HG03558 (cell line): Measurements from ENCODE around the gene CELSR1.

ENCODE experiments used
- ATAC-seq: cut with Tn5 transposase; IDR thresholded peaks from one replicate; pipeline ENCODE4 v1.9.1; 2021; ENCODE audit warnings: moderate number of reproducible peaks; ENCODE audit not compliant: unreplicated experiment; ENCODE audit errors: extremely low read depth

The CELSR1 gene

GRCh38 chr22:46451741-46452140 is 85.7 kb downstream of the CELSR1 start:
- ATAC-seq: no peak

- ATAC-seq: no peak
Observed at GRCh38 chr22:46450931-46451561, 86.4 kb downstream of the CELSR1 start.

DNA sequence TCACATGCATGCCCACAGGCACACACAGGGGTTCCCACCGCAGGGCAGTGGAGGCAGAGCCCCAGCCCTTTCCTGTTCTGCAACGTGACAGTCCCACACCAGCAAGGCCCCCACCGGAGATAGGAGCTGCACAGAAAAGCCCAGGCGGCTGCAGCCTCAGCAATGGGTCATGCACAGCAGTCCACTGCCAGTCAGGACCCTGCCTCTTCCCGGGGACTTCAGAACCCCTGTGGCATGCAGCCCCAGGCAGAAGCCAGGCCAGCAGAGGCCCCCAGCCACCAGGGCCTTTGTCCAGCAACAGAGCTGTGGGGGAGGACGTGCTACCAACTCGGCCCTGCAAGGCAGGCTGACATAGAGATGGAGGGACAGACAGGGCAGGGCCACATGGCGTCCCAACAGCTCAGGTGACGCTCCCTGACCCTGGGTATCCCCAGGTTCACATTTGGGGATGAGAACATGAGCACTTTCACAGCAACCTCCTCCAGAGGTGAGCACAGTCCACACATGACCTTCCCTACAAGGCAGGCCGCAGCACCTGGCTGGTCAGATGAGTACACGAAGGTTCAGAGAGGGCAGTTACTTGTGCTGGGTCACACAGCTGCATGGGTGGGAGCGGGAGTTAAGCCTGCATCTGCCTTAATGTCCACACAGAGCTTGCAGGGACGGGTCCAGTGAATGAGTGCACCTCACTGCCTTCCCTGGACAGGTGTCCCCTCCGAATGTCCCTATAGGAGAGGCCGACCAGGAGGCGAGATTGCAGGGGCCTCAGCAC is 87.3 kb downstream of the CELSR1 start:
- no peak for ATAC-seq

GRCh38 chr22:46449116-46449691 is 88.2 kb downstream of the CELSR1 start:
- no peak for ATAC-seq

DNA sequence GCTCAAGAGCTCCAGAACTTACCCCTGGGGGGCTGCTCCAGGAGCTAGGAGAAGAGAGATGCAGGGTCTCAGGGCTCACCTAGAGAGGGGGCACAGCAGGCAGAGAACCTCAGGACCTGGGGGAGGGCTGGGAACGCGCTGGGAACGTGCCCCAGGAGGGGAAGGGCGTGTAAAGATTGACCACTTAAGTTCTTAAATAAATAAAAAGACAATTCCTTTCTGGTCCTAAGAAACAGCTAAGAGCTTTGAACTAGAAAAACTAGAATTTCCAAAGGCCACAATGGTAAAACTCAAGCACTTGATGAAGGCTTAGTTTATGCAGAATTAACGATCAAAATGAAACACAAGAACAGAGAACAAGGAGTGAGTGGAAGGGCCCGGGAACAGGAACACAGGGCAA is 89.1 kb downstream of the CELSR1 start:
- ATAC-seq: no peak

DNA sequence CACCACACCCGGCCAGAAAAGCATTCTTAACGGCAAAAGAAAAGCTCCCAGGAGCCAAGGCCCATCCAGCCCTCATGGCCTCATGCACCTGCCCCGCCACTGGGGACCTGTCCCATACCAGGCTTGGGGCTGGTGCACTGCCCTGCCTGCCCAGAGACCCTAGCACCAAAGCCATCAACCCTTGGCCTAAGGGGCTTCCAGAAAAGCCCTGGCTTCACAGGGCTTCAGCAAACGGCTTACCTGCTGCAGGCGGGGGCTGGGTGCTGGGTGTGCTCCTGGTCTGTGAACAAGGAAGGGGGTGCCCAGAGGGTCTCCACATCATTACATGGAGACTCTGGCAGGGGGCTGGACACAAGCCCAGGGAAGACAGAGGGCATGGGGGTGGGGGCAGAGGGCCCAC is 89.5 kb downstream of the CELSR1 start:
- ATAC-seq: no peak

DNA sequence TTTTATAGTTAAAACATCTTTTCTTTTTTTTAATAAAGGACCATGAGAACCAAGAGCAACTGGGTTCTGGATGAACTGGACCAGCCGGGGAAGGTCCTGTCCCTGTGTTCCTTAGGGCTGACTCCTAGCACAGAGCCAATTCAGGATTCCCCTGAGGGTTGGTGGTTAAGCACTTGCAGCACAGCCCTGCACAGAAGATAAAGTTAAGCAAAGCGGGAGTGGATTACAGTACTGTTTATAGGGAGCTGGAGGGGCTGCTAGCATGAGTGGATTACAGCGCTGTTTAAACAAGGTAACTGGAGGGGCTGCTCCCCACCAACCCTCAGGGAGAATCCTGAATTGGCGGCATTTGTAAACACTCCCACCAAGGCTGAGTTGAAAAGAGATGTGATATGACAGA is 90.6 kb downstream of the CELSR1 start:
- no peak for ATAC-seq

GRCh38 chr22:46445771-46446420 is 91.5 kb downstream of the CELSR1 start:
- ATAC-seq: no peak

DNA sequence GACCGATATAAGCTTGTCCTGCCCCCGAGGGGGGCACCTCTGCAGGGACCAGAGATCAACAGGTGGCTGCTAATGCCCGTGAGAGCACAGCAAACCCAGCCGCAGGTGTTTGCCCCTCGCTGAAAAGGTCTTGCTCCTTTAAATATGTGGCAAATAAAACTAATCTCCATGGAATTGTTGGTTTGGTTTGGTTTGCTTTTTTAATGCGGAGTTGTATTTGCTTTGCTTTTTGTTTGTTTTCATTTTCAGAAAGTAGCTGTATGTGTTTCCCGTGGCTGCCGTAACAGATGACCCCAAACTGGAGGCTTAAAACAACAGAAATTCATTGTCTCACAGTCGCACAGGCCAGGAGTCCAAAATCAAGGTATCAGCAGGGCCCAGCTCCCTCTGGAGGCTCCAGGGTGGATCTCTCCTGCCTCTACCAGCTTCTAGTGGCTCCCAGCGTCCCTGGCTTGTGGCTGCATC is 93.0 kb downstream of the CELSR1 start:
- ATAC-seq: no peak

DNA sequence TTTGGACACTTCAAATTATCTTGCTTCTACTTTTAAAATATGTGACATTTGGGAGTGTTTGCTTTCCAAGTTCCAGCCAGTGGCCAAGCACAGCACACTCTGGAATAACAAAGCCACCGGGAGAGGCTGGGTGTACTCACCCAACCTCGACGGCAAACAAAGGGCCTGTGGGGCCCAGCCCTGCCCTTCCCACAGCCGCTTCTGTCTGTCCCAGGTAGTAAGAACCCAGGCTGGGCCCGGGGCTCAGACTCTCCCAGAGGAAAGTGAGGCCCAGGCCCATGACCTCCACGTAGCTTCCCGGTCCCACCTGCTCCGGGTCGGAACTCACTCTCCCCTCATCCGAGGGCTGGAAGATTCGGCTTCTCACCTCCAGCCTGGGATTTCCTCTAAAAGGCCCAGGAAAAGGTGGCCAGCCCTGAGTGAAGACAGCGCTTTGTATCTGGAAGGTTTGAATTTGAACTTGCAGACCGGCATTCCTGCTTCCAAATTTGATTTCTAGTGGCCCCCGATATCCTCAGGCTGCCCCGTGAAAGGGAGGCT is 93.5 kb downstream of the CELSR1 start:
- ATAC-seq: no peak

GRCh38 chr22:46442217-46442853 is 95.1 kb downstream of the CELSR1 start:
- no peak for ATAC-seq

- no peak for ATAC-seq
Observed at GRCh38 chr22:46439576-46440465, 97.6 kb downstream of the CELSR1 start.

DNA sequence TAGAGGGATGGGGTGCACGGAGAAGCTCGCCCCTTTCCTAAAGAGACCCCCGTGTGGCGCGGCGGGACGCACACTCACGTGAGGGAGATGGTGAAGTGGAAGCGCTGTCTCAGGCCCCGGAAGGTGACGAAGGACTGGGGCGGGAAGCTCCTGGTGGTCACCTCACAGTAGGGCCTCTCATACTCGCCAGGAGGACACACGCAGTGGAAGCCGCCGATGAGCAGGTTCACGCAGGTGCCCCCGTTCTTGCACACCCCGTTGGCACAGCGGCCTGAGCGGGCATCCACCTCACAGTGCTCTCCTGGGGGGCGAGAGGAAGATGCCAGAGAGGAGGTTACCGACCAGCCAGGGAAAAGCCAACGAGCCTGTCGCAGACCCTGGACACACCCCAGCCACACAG is 98.3 kb downstream of the CELSR1 start:
- no peak for ATAC-seq

GRCh38 chr22:46437671-46438440 is 99.6 kb downstream of the CELSR1 start:
- ATAC-seq: no peak

DNA sequence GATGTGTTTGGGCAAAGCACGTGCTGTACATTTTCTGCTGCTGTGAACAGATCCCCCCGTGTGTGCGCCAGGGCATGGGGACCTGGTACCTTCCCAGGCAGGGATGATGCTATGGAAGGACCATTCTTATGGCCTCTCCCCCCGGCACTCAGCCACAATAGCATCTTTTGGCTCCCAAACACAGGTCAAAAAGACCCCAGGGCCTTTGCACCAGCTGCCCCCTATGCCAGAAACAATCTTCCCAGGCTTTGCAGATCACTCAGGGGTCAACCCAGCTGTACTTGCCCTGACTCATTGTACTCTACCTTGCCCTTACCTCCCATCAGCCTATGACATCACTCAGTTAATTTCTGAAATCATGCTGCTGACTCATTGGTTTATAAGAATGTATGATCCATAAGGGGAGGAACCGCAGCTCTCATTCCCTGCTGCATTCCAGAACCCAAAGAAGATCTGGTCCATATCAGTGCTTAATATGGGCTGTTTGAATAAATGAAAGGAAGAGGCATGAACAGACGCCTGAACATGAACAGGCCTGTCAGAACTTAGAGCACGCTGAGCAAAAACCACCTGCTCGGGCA is 100.7 kb downstream of the CELSR1 start:
- ATAC-seq: no peak

- no peak for ATAC-seq
Observed at GRCh38 chr22:46433318-46433717, 104.1 kb downstream of the CELSR1 start.

DNA sequence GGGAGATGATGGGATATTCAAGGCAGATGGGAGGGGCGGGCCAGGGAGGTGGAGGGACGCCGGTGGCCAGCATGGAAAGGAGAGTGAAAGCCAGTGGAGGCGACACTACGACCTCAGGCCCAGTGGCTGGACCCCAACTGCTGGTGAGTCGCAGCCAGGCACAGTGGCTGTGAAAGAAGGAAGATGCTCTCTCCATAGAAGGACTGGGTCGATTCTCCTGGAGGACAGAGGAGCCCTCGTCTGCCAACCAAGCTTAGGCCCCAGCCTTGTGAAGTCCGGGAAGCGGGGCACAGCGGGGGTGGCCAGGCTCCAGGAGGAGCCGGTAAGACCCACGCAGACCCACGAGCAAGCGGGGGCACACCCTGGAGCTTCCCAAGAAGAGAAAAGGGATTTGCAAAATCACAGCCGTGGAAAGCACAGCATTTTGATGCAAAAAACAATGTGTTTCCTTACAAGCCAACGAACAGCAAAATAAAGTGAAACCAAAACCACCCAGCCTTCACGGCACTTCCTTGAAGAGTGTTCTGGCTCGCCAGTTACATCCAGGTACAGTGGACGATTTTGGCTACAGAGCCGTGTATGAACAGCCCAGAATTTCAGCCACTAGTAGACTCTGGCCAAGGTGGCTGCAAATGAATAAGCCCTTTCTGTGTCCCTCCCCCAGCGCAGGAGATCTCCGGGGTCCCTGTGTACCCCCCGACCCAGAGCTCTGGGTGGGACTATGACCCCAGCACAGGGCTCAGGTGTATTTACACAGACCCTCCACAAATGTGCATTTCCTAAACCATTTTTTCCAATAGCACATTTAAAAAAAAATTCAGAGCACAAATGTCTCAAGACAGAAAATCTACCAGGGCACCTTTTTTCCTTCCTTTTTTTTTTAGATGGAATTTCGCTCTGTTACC is 105.0 kb downstream of the CELSR1 start:
- ATAC-seq: no peak
